ENCODE results near the gene ERMP1. TPM values are rescaled to one million over a fixed set of nuclear protein-coding genes. Genes with fewer than 3 reads are reported as not detected.

The ERMP1 gene
- total and polyA plus RNA-seq, 7 donors: 2.4 to 12.3 (median 8.8) TPM

GRCh38 chr9:5871785-5872184 lies 38.9 kb upstream of the ERMP1 start:
- ATAC-seq: no peak
- intact Hi-C loops (cut with DNase I): no loop called here
- Histone ChIP-seq H3K36me3 (ENCODE audit: insufficient read depth in 1 of 2, low read depth in 1 of 2) (peaks cover 0 to 38% of the 10 kb centered on the region in 2 donors), H3K27ac (no peak overlapping the region), H3K4me1 (no peaks in the 10 kb centered on the region), H3K27me3 (ENCODE audit: insufficient read depth in 3 of 3, low read length in 2 of 3) (no peaks in the 10 kb centered on the region), H3K9me3 (no peaks in the 10 kb centered on the region), H3K4me3 (no peak overlapping the region)
- DNase-seq: no peak
- WGBS, 3 donors: 62 to 71% (median 65%) methylated on average over 2 of the region's 2 CpGs
- no peak for TF ChIP-seq CTCF (IDR thresholded peaks at IDR 0.05)

- intact Hi-C loops (cut with DNase I): no loop called here
- Histone ChIP-seq H3K27ac (no peak overlapping the region), H3K27me3 (ENCODE audit: insufficient read depth in 3 of 3, low read length in 2 of 3) (no peaks in the 10 kb centered on the region), H3K36me3 (ENCODE audit: insufficient read depth in 1 of 2, low read depth in 1 of 2) (peaks cover 0 to 40% of the 10 kb centered on the region in 2 donors), H3K4me1 (no peaks in the 10 kb centered on the region), H3K9me3 (no peaks in the 10 kb centered on the region), H3K4me3 (no peak overlapping the region)
- ATAC-seq (no peak), DNase-seq (no peak)
- no peak for TF ChIP-seq CTCF (IDR thresholded peaks at IDR 0.05)
- WGBS, 3 donors: 57 to 65% (median 63%) methylated on average over 3 of the region's 3 CpGs
Measured at GRCh38 chr9:5870691-5871090, 37.8 kb upstream of the ERMP1 start.

GRCh38 chr9:5870020-5870339 lies 37.1 kb upstream of the ERMP1 start:
- H3K4me1 ChIP-seq: no peaks in the 10 kb centered on the region
- DNase-seq (no peak), ATAC-seq (no peak)
- H3K36me3 ChIP-seq (ENCODE audit: insufficient read depth in 1 of 2, low read depth in 1 of 2): peaks cover 0 to 40% of the 10 kb centered on the region in 2 donors
- H3K27ac ChIP-seq: no peak overlapping the region
- H3K4me3 ChIP-seq: no peak overlapping the region
- H3K9me3 ChIP-seq: no peaks in the 10 kb centered on the region
- no peak for TF ChIP-seq CTCF (IDR thresholded peaks at IDR 0.05)
- no peaks in the 10 kb centered on the region for H3K27me3 ChIP-seq (ENCODE audit: insufficient read depth in 3 of 3, low read length in 2 of 3)
- intact Hi-C loops (cut with DNase I): no loop called here
- 79 to 92% (median 84%) methylated on average over 2 of the region's 2 CpGs for WGBS, 3 donors

- Histone ChIP-seq H3K27ac (no peak overlapping the region), H3K27me3 (ENCODE audit: insufficient read depth in 3 of 3, low read length in 2 of 3) (no peaks in the 10 kb centered on the region), H3K36me3 (ENCODE audit: insufficient read depth in 1 of 2, low read depth in 1 of 2) (peaks cover 0 to 36% of the 10 kb centered on the region in 2 donors), H3K4me3 (no peak overlapping the region), H3K9me3 (no peaks in the 10 kb centered on the region), H3K4me1 (no peaks in the 10 kb centered on the region)
- intact Hi-C loops (cut with DNase I): no loop called here
- no peak for TF ChIP-seq CTCF (IDR thresholded peaks at IDR 0.05)
- WGBS, 3 donors: 89 to 100% (median 89%) methylated on average over 3 of the region's 3 CpGs
- ATAC-seq (no peak), DNase-seq (no peak)
Measured at GRCh38 chr9:5869315-5870019, 36.5 kb upstream of the ERMP1 start.

GRCh38 chr9:5868235-5868634 lies 35.3 kb upstream of the ERMP1 start:
- DNase-seq (no peak), ATAC-seq (no peak)
- 65 to 73% (median 70%) methylated on average over 9 of the region's 9 CpGs for WGBS, 3 donors
- no peak overlapping the region for H3K27ac ChIP-seq
- peaks cover 0 to 24% of the 10 kb centered on the region in 2 donors for H3K36me3 ChIP-seq (ENCODE audit: insufficient read depth in 1 of 2, low read depth in 1 of 2)
- no peaks in the 10 kb centered on the region for H3K4me1 ChIP-seq
- intact Hi-C loops (cut with DNase I): no loop called here
- no peaks in the 10 kb centered on the region for H3K27me3 ChIP-seq (ENCODE audit: insufficient read depth in 3 of 3, low read length in 2 of 3)
- no peak for TF ChIP-seq CTCF (IDR thresholded peaks at IDR 0.05)
- H3K9me3 ChIP-seq: no peaks in the 10 kb centered on the region
- no peak overlapping the region for H3K4me3 ChIP-seq

Data from psoas muscle (tissue), 8 donors.